GM21786 (cell line): ENCODE measurements around the gene SLCO2B1.
"Not testable (repeated sequence)": the region's sequence is repeated elsewhere in the genome, so short reads cannot be mapped to it uniquely, and the experiment has no call there.

Source experiments
- ATAC-seq: cut with Tn5 transposase; IDR thresholded peaks from one replicate; pipeline ENCODE4 v1.9.1; 2021; ENCODE audit not compliant: unreplicated experiment

Gene SLCO2B1

GRCh38 chr11:75150879-75151278 is at the start of gene SLCO2B1:
Gene SLCO2B1, plus strand, starts transcription at chr11:75151107. Its CDS starts 275 bp downstream, at chr11:75151382.
- ATAC-seq = no peak

GRCh38 chr11:75101424-75102128 is 49.3 kb upstream of the SLCO2B1 start:
- ATAC-seq = no peak

- ATAC-seq = no peak
Observed at GRCh38 chr11:75103380-75104026, 47.4 kb upstream of the SLCO2B1 start.

- no peak for ATAC-seq
Observed at GRCh38 chr11:75105462-75105925, 45.4 kb upstream of the SLCO2B1 start.

GRCh38 chr11:75105967-75106681 is 44.8 kb upstream of the SLCO2B1 start:
- ATAC-seq = not testable (repeated sequence)

- ATAC-seq = no peak
Observed at GRCh38 chr11:75107187-75107586, 43.7 kb upstream of the SLCO2B1 start.

GRCh38 chr11:75112200-75112599 is 38.7 kb upstream of the SLCO2B1 start:
- no peak for ATAC-seq

- no peak for ATAC-seq
Observed at GRCh38 chr11:75113030-75113429, 37.9 kb upstream of the SLCO2B1 start.

GRCh38 chr11:75114465-75114864 is 36.4 kb upstream of the SLCO2B1 start:
- ATAC-seq = no peak

GRCh38 chr11:75118577-75118976 is 32.3 kb upstream of the SLCO2B1 start:
- no peak for ATAC-seq

- ATAC-seq = no peak
Observed at GRCh38 chr11:75126564-75126963, 24.3 kb upstream of the SLCO2B1 start.

- no peak for ATAC-seq
Observed at GRCh38 chr11:75132080-75132479, 18.8 kb upstream of the SLCO2B1 start.

- ATAC-seq = no peak
Observed at GRCh38 chr11:75133976-75134375, 16.9 kb upstream of the SLCO2B1 start.

- no peak for ATAC-seq
Observed at GRCh38 chr11:75135021-75135650, 15.8 kb upstream of the SLCO2B1 start.

- no peak for ATAC-seq
Observed at GRCh38 chr11:75135651-75136050, 15.3 kb upstream of the SLCO2B1 start.

- ATAC-seq = no peak
Observed at GRCh38 chr11:75140269-75141138, 10.4 kb upstream of the SLCO2B1 start.

GRCh38 chr11:75141166-75141565 is 9.7 kb upstream of the SLCO2B1 start:
- ATAC-seq = no peak

GRCh38 chr11:75142714-75143419 is 8.0 kb upstream of the SLCO2B1 start:
- peak; percentile 82 for ATAC-seq

- ATAC-seq = no peak
Observed at GRCh38 chr11:75143420-75143731, 7.5 kb upstream of the SLCO2B1 start.

- ATAC-seq = no peak
Observed at GRCh38 chr11:75144716-75145014, 6.2 kb upstream of the SLCO2B1 start.
